GM12878 (cell line): ENCODE results near the gene SMIM1. TPM values are rescaled to one million over a fixed set of nuclear protein-coding genes. Genes with fewer than 3 reads are reported as not detected.

Source experiments
- ATAC-seq: fragments of 200-7000 bp; cut with Tn5 transposase; 3 replicates; pipeline ENCODE4 v1.9.1; 2020; ENCODE audit warnings: mild to moderate bottlenecking, moderate library complexity
- BruUV-seq: library from RNA; stranded (reverse); fragments of 400-500 nt; replicated peaks from 2 replicates; lab custom pipeline; 2021; lab: Mats Ljungman, UMichigan
- CTCF ChIA-PET: fragments of 300-600 bp; sonication (Branson Sonifier 250); formaldehyde crosslinking; extraction: SDS; loops from one replicate; lab custom pipeline; 2021; ENCODE audit warnings: inconsistent platforms; lab: Yijun Ruan, JAX
- POLR2A ChIA-PET: fragments of 350-600 bp; formaldehyde crosslinking; extraction: SDS; loops from one replicate; lab custom pipeline; 2021; ENCODE audit warnings: inconsistent platforms; lab: Charles Lee
- RAD21 ChIA-PET: fragments of 300-600 bp; sonication (Branson Sonifier 250); formaldehyde crosslinking; loops from one replicate; lab custom pipeline; 2023; ENCODE audit warnings: antibody characterized with exemption; ENCODE audit not compliant: unreplicated experiment; lab: Charles Lee
- SMC1A ChIA-PET: fragments of 300-600 bp; sonication (Branson Sonifier 250); formaldehyde crosslinking; loops from one replicate; lab custom pipeline; 2023; ENCODE audit not compliant: unreplicated experiment, uncharacterized antibody; lab: Charles Lee
- DNase-seq: peaks from one replicate; pipeline ENCODE4 v3.0.0-alpha.2; 2011; ENCODE audit warnings: low read depth, low spot score
- FAIRE-seq: peaks from 3 replicates; lab custom pipeline; 2011; peaks lifted over from hg19 to GRCh38; lab: Jason Lieb, UNC
- H2AFZ ChIP-seq: 2 replicates; pipeline ENCODE4 v1.6.0; 2011; ENCODE audit warnings: low read depth, low read length, control low read depth; ENCODE audit not compliant: control insufficient read depth
- H3K27ac ChIP-seq: 2 replicates; pipeline ENCODE4 v1.5.1; 2011; ENCODE audit warnings: control low read depth; ENCODE audit not compliant: control insufficient read depth, insufficient read depth
- H3K27me3 ChIP-seq, 2 experiments: replicated peaks in 1 of 2; 2 replicates each; pipeline versions ENCODE4 v1.6.0 to v1.6.1; 2011; ENCODE audit warnings: low read length in 1 of 2; ENCODE audit not compliant: control insufficient read depth in 2 of 2, insufficient read depth in 2 of 2
- H3K36me3 ChIP-seq, 2 experiments: 2 replicates each; pipeline ENCODE4 v1.5.1; 2011; ENCODE audit warnings: low read length in 1 of 2; ENCODE audit not compliant: control insufficient read depth in 2 of 2, insufficient read depth in 2 of 2
- H3K4me1 ChIP-seq: 2 replicates; pipeline ENCODE4 v1.6.1; 2011; ENCODE audit warnings: mild to moderate bottlenecking, low read length, moderate library complexity, mixed read lengths; ENCODE audit not compliant: control insufficient read depth, insufficient read depth
- H3K4me2 ChIP-seq: 2 replicates; pipeline ENCODE4 v1.6.0; 2011; ENCODE audit warnings: control low read depth; ENCODE audit not compliant: control insufficient read depth, insufficient read depth
- H3K4me3 ChIP-seq: fragments of 200-600 bp; sonication (generic); 2 replicates; pipeline ENCODE4 v1.5.1; 2016
- H3K79me2 ChIP-seq: 2 replicates; pipeline ENCODE4 v1.6.0; 2011; ENCODE audit warnings: low read length; ENCODE audit not compliant: control insufficient read depth, insufficient read depth
- H3K9ac ChIP-seq: 2 replicates; pipeline ENCODE4 v1.8.0; 2011; ENCODE audit warnings: low read length, control low read depth, mixed read lengths; ENCODE audit not compliant: control insufficient read depth, insufficient read depth
- H3K9me3 ChIP-seq: replicated peaks from 3 replicates; pipeline ENCODE4 v1.5.1; 2011; ENCODE audit warnings: mild to moderate bottlenecking, low read length; ENCODE audit not compliant: control insufficient read depth, insufficient read depth
- H4K20me1 ChIP-seq: 2 replicates; pipeline ENCODE4 v1.6.0; 2011; ENCODE audit not compliant: control insufficient read depth, insufficient read depth
- CREB1 ChIP-seq: IDR thresholded peaks from 2 replicates; pipeline ENCODE4 v1.6.1; 2012; ENCODE audit warnings: low read depth, mild to moderate bottlenecking, inconsistent platforms
- GABPA ChIP-seq: IDR thresholded peaks from 2 replicates; pipeline ENCODE4 v1.6.1; 2014; ENCODE audit warnings: antibody characterized with exemption, low read depth, mild to moderate bottlenecking, inconsistent platforms
- JUNB ChIP-seq: IDR thresholded peaks from 2 replicates; pipeline ENCODE4 v1.6.1; 2016; ENCODE audit warnings: antibody characterized with exemption, mild to moderate bottlenecking
- KAT2A ChIP-seq: conservative IDR thresholded peaks from 2 replicates; pipeline ENCODE4 v1.6.1; 2011; ENCODE audit warnings: low read depth, low read length; ENCODE audit not compliant: control insufficient read depth
- MEF2A ChIP-seq: IDR thresholded peaks from 2 replicates; pipeline ENCODE4 v1.6.1; 2011; ENCODE audit warnings: low read depth, mild to moderate bottlenecking, low read length, moderate library complexity; ENCODE audit not compliant: insufficient read depth
- NFIC ChIP-seq: IDR thresholded peaks from 2 replicates; pipeline ENCODE4 v1.6.1; 2012; ENCODE audit warnings: low read depth, mild to moderate bottlenecking, inconsistent platforms, low read length, moderate library complexity
- POLR2AphosphoS2 ChIP-seq: IDR thresholded peaks from 2 replicates; pipeline ENCODE4 v1.6.1; 2011; ENCODE audit warnings: low read depth, mild to moderate bottlenecking, low read length, improper control_type of control experiment, moderate library complexity
- POLR2AphosphoS5 ChIP-seq: IDR thresholded peaks from 2 replicates; pipeline ENCODE4 v1.6.1; 2011; ENCODE audit warnings: mild to moderate bottlenecking, low read length, inconsistent platforms
- TAF1 ChIP-seq: IDR thresholded peaks from 2 replicates; pipeline ENCODE4 v1.6.1; 2011; ENCODE audit warnings: mild to moderate bottlenecking, low read depth, low read length, borderline replicate concordance
- TCF12 ChIP-seq: IDR thresholded peaks from 2 replicates; pipeline ENCODE4 v1.6.1; 2011; ENCODE audit warnings: low read depth, mild to moderate bottlenecking, low read length
- TCF3 ChIP-seq: IDR thresholded peaks from 2 replicates; pipeline ENCODE4 v1.6.1; 2012; ENCODE audit warnings: low read depth, mild to moderate bottlenecking, low read length, borderline replicate concordance; ENCODE audit not compliant: insufficient read depth
- ZNF207 ChIP-seq: fragments of 450-650 bp; IDR thresholded peaks from 2 replicates; pipeline ENCODE4 v1.6.1; 2014; ENCODE audit warnings: antibody characterized with exemption, mild to moderate bottlenecking, borderline replicate concordance
- ZNF384 ChIP-seq: IDR thresholded peaks from 2 replicates; pipeline ENCODE4 v1.6.1; 2012; ENCODE audit warnings: low read depth, mild to moderate bottlenecking, low read length, improper control_type of control experiment, borderline replicate concordance
- ZZZ3 ChIP-seq: IDR thresholded peaks from 2 replicates; pipeline ENCODE4 v1.6.1; 2011; ENCODE audit warnings: low read depth; ENCODE audit not compliant: control insufficient read depth, insufficient read length
- WGBS: methylation state at CpG from one replicate; pipeline ENCODE4 v1.1.6; 2016; ENCODE audit warnings: low lambda C conversion rate; ENCODE audit not compliant: insufficient replicate concordance, insufficient coverage; ENCODE audit errors: missing lambda C conversion rate; 5-methylcytosine and 5-hydroxymethylcytosine counted together
- in situ Hi-C: fragments of 300-500 bp; cut with MboI; formaldehyde crosslinking; loops from 9 replicates; pipeline ENCODE4 v1.14.3; 2018; ENCODE audit warnings: mixed read lengths
- intact Hi-C: fragments of 100-400 bp; cut with micrococcal nuclease; formaldehyde crosslinking; loops from one replicate; pipeline ENCODE4 v1.14.2; 2022; ENCODE audit not compliant: unreplicated experiment
- polyA plus RNA-seq, 11 experiments: library from polyadenylated mRNA; depleted of rRNA in 4 of 11; unstranded in 6 of 11; stranded (reverse) in 5 of 11; fragments of >200 nt; fragmentation: Nextera tagmentation in 4 of 11; fragmentation: Illumina TruSeq in 1 of 11; extraction: Ambion mirVana in 4 of 11; extraction: Trizol in 1 of 11; gene quantifications; 1 replicate in 1 of 11; 2 replicates in 10 of 11; pipeline versions ENCODE4 v1.2.1 to v1.2.3, GENCODE V29; 2011 to 2016; ENCODE audit warnings: inconsistent platforms in 2 of 11, missing spikeins in 2 of 11, low read depth in 1 of 11
- total RNA-seq, 4 experiments: library from RNA; depleted of rRNA in 3 of 4; stranded (reverse); fragments of >200 nt in 3 of 4; fragmentation: Illumina TruSeq in 1 of 4; extraction: Trizol in 1 of 4; gene quantifications; 2 replicates each; pipeline versions ENCODE4 v1.2.1 to v1.2.3, GENCODE V29; 2013 to 2021
- TF ChIP-seq, protein P1 (sequence below): IDR thresholded peaks from 2 replicates; pipeline ENCODE4 v1.6.1; 2012; ENCODE audit warnings: low read depth, low read length, improper control_type of control experiment
- TF ChIP-seq, protein P2 (sequence below): IDR thresholded peaks from 2 replicates; pipeline ENCODE4 v1.6.1; 2011; ENCODE audit warnings: borderline replicate concordance, low read depth, mild to moderate bottlenecking, moderate library complexity, low read length; ENCODE audit not compliant: insufficient read depth, poor library complexity, severe bottlenecking
- TF ChIP-seq, protein P3 (sequence below): fragments of 450-650 bp; IDR thresholded peaks from 2 replicates; pipeline ENCODE4 v1.6.1; 2017; ENCODE audit warnings: antibody characterized with exemption, mild to moderate bottlenecking, moderate library complexity
- TF ChIP-seq, protein P4 (sequence below): fragments of 450-650 bp; IDR thresholded peaks from 2 replicates; pipeline ENCODE4 v1.6.1; 2017; ENCODE audit warnings: mild to moderate bottlenecking, low read depth, inconsistent platforms; ENCODE audit not compliant: poor library complexity, severe bottlenecking

SMIM1 gene
- total and polyA plus RNA-seq, 10 of the 15 experiments (the other 5 are each of a cell fraction or from before 2014, with no cell fraction given) = 0.30 to 0.37 TPM; not detected in 8

DNA sequence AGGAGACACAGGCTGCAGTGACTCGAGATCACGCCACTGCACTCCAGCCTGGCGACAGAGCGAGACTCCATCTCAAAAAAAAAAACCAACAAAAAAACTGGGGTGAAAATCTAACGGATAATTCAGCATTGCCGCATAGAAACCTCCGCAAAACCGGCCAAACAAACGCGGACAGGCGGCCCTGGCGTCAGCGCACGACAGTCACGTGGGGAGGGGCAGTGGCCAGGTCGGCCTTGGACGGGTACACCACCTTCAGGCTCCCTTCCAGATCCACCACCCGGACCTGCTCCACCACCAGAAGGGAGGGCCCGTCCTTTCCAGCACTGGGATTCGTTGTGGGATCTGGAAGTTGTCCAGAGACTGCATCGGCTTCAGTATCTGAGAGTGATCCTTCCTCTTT is 8.4 kb downstream of the SMIM1 start:
- no peaks in the 10 kb centered on the region for H3K27me3 ChIP-seq
- no TSS peak for BruUV-seq
- ChIA-PET CTCF (no interaction called here), POLR2A (no interaction called here), SMC1A (no interaction called here), RAD21 (no interaction called here)
- intact Hi-C loops (no loop called here), in situ Hi-C loops (no loop called here)
- no peak overlapping the region for H3K27ac ChIP-seq
- no peak overlapping the region for H3K4me2 ChIP-seq
- 98% methylated on average over 21 of the region's 21 CpGs for WGBS
- H3K4me3 ChIP-seq = no peak overlapping the region
- ATAC-seq = no peak
- H3K9me3 ChIP-seq = no peaks in the 10 kb centered on the region
- peaks cover 18 to 22% of the 10 kb centered on the region in 2 experiments for H3K36me3 ChIP-seq
- H3K9ac ChIP-seq = no peak overlapping the region
- no peak for DNase-seq
- H4K20me1 ChIP-seq = no peaks in the 10 kb centered on the region
- no peaks in the 10 kb centered on the region for H3K79me2 ChIP-seq
- H3K4me1 ChIP-seq = peaks cover 3% of the 10 kb centered on the region
- no peak for FAIRE-seq
- no peak overlapping the region for H2AFZ ChIP-seq
- TF ChIP-seq, protein P1, sequence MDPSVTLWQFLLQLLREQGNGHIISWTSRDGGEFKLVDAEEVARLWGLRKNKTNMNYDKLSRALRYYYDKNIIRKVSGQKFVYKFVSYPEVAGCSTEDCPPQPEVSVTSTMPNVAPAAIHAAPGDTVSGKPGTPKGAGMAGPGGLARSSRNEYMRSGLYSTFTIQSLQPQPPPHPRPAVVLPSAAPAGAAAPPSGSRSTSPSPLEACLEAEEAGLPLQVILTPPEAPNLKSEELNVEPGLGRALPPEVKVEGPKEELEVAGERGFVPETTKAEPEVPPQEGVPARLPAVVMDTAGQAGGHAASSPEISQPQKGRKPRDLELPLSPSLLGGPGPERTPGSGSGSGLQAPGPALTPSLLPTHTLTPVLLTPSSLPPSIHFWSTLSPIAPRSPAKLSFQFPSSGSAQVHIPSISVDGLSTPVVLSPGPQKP = no peak
- TF ChIP-seq, protein P2, sequence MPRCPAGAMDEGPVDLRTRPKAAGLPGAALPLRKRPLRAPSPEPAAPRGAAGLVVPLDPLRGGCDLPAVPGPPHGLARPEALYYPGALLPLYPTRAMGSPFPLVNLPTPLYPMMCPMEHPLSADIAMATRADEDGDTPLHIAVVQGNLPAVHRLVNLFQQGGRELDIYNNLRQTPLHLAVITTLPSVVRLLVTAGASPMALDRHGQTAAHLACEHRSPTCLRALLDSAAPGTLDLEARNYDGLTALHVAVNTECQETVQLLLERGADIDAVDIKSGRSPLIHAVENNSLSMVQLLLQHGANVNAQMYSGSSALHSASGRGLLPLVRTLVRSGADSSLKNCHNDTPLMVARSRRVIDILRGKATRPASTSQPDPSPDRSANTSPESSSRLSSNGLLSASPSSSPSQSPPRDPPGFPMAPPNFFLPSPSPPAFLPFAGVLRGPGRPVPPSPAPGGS = no peak
- TF ChIP-seq GABPA = no peak
- no peak for TF ChIP-seq ZNF384
- TF ChIP-seq TCF3 = no peak
- no peak for TF ChIP-seq NFIC
- TF ChIP-seq, protein P3, sequence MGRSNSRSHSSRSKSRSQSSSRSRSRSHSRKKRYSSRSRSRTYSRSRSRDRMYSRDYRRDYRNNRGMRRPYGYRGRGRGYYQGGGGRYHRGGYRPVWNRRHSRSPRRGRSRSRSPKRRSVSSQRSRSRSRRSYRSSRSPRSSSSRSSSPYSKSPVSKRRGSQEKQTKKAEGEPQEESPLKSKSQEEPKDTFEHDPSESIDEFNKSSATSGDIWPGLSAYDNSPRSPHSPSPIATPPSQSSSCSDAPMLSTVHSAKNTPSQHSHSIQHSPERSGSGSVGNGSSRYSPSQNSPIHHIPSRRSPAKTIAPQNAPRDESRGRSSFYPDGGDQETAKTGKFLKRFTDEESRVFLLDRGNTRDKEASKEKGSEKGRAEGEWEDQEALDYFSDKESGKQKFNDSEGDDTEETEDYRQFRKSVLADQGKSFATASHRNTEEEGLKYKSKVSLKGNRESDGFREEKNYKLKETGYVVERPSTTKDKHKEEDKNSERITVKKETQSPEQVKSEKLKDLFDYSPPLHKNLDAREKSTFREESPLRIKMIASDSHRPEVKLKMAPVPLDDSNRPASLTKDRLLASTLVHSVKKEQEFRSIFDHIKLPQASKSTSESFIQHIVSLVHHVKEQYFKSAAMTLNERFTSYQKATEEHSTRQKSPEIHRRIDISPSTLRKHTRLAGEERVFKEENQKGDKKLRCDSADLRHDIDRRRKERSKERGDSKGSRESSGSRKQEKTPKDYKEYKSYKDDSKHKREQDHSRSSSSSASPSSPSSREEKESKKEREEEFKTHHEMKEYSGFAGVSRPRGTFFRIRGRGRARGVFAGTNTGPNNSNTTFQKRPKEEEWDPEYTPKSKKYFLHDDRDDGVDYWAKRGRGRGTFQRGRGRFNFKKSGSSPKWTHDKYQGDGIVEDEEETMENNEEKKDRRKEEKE = no peak
- TF ChIP-seq TCF12 = no peak
- TF ChIP-seq JUNB = no peak
- no peak for TF ChIP-seq CREB1
- TF ChIP-seq KAT2A = no peak
- no peak for TF ChIP-seq TAF1
- no peak for TF ChIP-seq POLR2AphosphoS2
- TF ChIP-seq ZNF207 = no peak
- no peak for TF ChIP-seq MEF2A
- TF ChIP-seq, protein P4, sequence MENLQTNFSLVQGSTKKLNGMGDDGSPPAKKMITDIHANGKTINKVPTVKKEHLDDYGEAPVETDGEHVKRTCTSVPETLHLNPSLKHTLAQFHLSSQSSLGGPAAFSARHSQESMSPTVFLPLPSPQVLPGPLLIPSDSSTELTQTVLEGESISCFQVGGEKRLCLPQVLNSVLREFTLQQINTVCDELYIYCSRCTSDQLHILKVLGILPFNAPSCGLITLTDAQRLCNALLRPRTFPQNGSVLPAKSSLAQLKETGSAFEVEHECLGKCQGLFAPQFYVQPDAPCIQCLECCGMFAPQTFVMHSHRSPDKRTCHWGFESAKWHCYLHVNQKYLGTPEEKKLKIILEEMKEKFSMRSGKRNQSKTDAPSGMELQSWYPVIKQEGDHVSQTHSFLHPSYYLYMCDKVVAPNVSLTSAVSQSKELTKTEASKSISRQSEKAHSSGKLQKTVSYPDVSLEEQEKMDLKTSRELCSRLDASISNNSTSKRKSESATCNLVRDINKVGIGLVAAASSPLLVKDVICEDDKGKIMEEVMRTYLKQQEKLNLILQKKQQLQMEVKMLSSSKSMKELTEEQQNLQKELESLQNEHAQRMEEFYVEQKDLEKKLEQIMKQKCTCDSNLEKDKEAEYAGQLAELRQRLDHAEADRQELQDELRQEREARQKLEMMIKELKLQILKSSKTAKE = no peak
- no peak for TF ChIP-seq ZZZ3
- no peak for TF ChIP-seq POLR2AphosphoS5
